Loucy (cell line): ENCODE results near the gene PRND.

Source experiments
- H2AFZ ChIP-seq: fragments of 200-600 bp; sonication (generic); 2 replicates; pipeline ENCODE4 v1.6.0; 2016; ENCODE audit warnings: antibody characterized with exemption, mild to moderate bottlenecking, low read length, moderate library complexity
- H3F3A ChIP-seq: fragments of 200-600 bp; 2 replicates; pipeline ENCODE4 v1.6.0; 2016; ENCODE audit warnings: antibody characterized with exemption, low read depth, mild to moderate bottlenecking
- H3K27me3 ChIP-seq: fragments of 200-600 bp; sonication (generic); 2 replicates; pipeline ENCODE4 v1.6.1; 2014; ENCODE audit warnings: low read length, mild to moderate bottlenecking; ENCODE audit not compliant: insufficient read depth, poor library complexity, severe bottlenecking
- H3K36me3 ChIP-seq: fragments of 200-600 bp; sonication (generic); 2 replicates; pipeline ENCODE4 v1.6.1; 2016; ENCODE audit warnings: low read length; ENCODE audit not compliant: insufficient read depth
- H3K4me1 ChIP-seq: fragments of 200-600 bp; sonication (generic); 2 replicates; pipeline ENCODE4 v1.5.1; 2014; ENCODE audit warnings: low read length, mild to moderate bottlenecking; ENCODE audit not compliant: insufficient read depth, poor library complexity, severe bottlenecking
- H3K4me2 ChIP-seq: fragments of 200-600 bp; sonication (generic); 2 replicates; pipeline ENCODE4 v1.6.0; 2014; ENCODE audit warnings: antibody characterized with exemption, low read length, low read depth, mild to moderate bottlenecking; ENCODE audit not compliant: poor library complexity, severe bottlenecking
- H3K4me3 ChIP-seq: fragments of 200-600 bp; sonication (generic); 2 replicates; pipeline ENCODE4 v1.5.1; 2014; ENCODE audit warnings: low read length, mild to moderate bottlenecking, mixed read lengths; ENCODE audit not compliant: poor library complexity, severe bottlenecking
- H3K79me2 ChIP-seq: fragments of 200-600 bp; sonication (generic); 2 replicates; pipeline ENCODE4 v1.6.1; 2014; ENCODE audit warnings: low read length; ENCODE audit not compliant: insufficient read depth
- H3K9ac ChIP-seq: fragments of 200-600 bp; sonication (generic); 2 replicates; pipeline ENCODE4 v1.6.0; 2014; ENCODE audit warnings: mild to moderate bottlenecking, low read depth, low read length, moderate library complexity; ENCODE audit not compliant: poor library complexity, severe bottlenecking
- H3K9me2 ChIP-seq: fragments of 200-600 bp; sonication (generic); replicated peaks from 2 replicates; pipeline ENCODE4 v1.6.1; 2016; ENCODE audit warnings: low read depth, low read length, mixed read lengths
- H3K9me3 ChIP-seq: fragments of 200-600 bp; sonication (generic); 2 replicates; pipeline ENCODE4 v1.6.1; 2014; ENCODE audit warnings: mild to moderate bottlenecking, antibody characterized with exemption, low read length, low read depth; ENCODE audit not compliant: insufficient read depth
- H4K20me1 ChIP-seq: fragments of 200-600 bp; sonication (generic); 2 replicates; pipeline ENCODE4 v1.6.0; 2014; ENCODE audit warnings: antibody characterized with exemption, low read length, mild to moderate bottlenecking; ENCODE audit not compliant: insufficient read depth, poor library complexity, severe bottlenecking
- EZH2phosphoT487 ChIP-seq: fragments of 200-600 bp; IDR thresholded peaks from 2 replicates; pipeline ENCODE4 v1.6.1; 2018; ENCODE audit warnings: antibody characterized with exemption, mild to moderate bottlenecking, moderate library complexity, borderline replicate concordance
- TF ChIP-seq, protein P1 (sequence below): fragments of 200-600 bp; sonication (generic); conservative IDR thresholded peaks from 2 replicates; pipeline ENCODE4 v1.5.1; 2014; ENCODE audit warnings: mild to moderate bottlenecking, antibody characterized with exemption, low read length

The PRND gene

DNA sequence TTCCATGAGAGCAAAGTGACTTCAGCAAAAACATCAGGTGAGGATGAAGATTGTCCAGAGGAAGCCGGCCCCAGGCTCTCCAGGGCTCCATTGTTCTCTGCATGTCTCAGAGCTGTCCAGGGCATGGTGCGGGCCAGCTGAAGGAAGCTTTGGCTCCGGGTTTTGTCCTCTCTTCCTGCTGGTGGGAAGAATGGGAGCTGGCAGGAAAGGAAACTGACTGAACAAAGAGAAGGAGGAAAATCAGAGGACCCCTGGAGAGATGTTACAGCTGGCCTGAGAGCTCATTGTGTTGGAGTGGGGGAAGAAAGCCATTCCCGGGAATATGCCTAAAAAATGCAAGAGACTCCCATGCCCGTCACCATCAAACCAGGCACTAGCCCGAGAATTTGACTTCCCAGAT is 27.1 kb downstream of the PRND start:
- Histone ChIP-seq H3K4me3 (no peak overlapping the region), H3F3A (no peaks in the 10 kb centered on the region), H3K79me2 (no peaks in the 10 kb centered on the region), H3K9me2 (no peaks in the 10 kb centered on the region), H3K9me3 (no peaks in the 10 kb centered on the region), H2AFZ (no peak overlapping the region), H4K20me1 (no peaks in the 10 kb centered on the region), H3K4me2 (no peak overlapping the region), H3K36me3 (no peaks in the 10 kb centered on the region), H3K9ac (no peak overlapping the region), H3K4me1 (no peaks in the 10 kb centered on the region), H3K27me3 (no peaks in the 10 kb centered on the region)
- TF ChIP-seq, protein P1, sequence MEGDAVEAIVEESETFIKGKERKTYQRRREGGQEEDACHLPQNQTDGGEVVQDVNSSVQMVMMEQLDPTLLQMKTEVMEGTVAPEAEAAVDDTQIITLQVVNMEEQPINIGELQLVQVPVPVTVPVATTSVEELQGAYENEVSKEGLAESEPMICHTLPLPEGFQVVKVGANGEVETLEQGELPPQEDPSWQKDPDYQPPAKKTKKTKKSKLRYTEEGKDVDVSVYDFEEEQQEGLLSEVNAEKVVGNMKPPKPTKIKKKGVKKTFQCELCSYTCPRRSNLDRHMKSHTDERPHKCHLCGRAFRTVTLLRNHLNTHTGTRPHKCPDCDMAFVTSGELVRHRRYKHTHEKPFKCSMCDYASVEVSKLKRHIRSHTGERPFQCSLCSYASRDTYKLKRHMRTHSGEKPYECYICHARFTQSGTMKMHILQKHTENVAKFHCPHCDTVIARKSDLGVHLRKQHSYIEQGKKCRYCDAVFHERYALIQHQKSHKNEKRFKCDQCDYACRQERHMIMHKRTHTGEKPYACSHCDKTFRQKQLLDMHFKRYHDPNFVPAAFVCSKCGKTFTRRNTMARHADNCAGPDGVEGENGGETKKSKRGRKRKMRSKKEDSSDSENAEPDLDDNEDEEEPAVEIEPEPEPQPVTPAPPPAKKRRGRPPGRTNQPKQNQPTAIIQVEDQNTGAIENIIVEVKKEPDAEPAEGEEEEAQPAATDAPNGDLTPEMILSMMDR = no peak
- no peak for TF ChIP-seq EZH2phosphoT487

- Histone ChIP-seq H3K27me3 (no peaks in the 10 kb centered on the region), H3K79me2 (no peaks in the 10 kb centered on the region), H3K9me2 (no peaks in the 10 kb centered on the region), H2AFZ (no peak overlapping the region), H3K36me3 (no peaks in the 10 kb centered on the region), H3K4me1 (no peaks in the 10 kb centered on the region), H4K20me1 (no peaks in the 10 kb centered on the region), H3K4me3 (no peak overlapping the region), H3K9ac (no peak overlapping the region), H3K4me2 (no peak overlapping the region), H3F3A (no peaks in the 10 kb centered on the region), H3K9me3 (no peaks in the 10 kb centered on the region)
- TF ChIP-seq, protein P1 = no peak
- no peak for TF ChIP-seq EZH2phosphoT487
Observed at GRCh38 chr20:4749326-4749725, 27.6 kb downstream of the PRND start.

DNA sequence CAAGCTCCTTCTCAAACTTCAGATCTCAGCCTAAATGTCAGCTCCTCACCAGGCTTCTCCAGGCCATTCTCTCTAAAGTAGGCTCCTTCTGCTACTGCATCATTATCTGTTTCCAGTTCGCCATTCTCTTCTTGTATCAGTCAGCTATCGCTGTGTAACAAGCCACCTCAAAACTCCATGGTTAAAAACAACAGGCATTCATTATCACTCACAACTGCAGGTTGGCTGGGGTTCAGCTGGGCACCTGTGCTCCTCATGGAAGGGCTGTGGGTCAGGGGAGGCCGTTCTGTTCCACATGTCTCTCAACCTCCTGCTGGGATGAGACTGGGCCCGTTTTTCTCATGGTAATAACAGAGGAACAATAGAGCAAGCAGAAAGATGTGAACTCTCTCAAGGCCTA is 28.7 kb downstream of the PRND start:
- no peak overlapping the region for H3K4me2 ChIP-seq

More for the DNA sequence above, 28.7 kb downstream of the PRND start:
- no peak overlapping the region for H3K4me3 ChIP-seq
- no peaks in the 10 kb centered on the region for H3K9me2 ChIP-seq
- TF ChIP-seq, protein P1 = no peak
- TF ChIP-seq EZH2phosphoT487 = no peak
- no peaks in the 10 kb centered on the region for H3K79me2 ChIP-seq
- no peaks in the 10 kb centered on the region for H3K9me3 ChIP-seq
- no peaks in the 10 kb centered on the region for H3F3A ChIP-seq
- no peaks in the 10 kb centered on the region for H3K36me3 ChIP-seq
- H4K20me1 ChIP-seq = no peaks in the 10 kb centered on the region
- H3K27me3 ChIP-seq = no peaks in the 10 kb centered on the region
- H3K9ac ChIP-seq = no peak overlapping the region
- H3K4me1 ChIP-seq = no peaks in the 10 kb centered on the region
- no peak overlapping the region for H2AFZ ChIP-seq
